ENCODE measurements around the gene UNG.
"Not testable (repeated sequence)": the region's sequence is repeated elsewhere in the genome, so short reads cannot be mapped to it uniquely, and the experiment has no call there.

UNG gene

GRCh38 chr12:109097435-109098182, at the start of gene UNG:
TSS of gene UNG (plus strand) at chr12:109097597. CDS start at chr12:109097680, 83 bp downstream.
- Histone ChIP-seq H3K4me3 (ENCODE audit: low read depth in 1 of 2, low read length in 2 of 2) (peak within 1 kb of the TSS; percentile 87 to 95), H3K36me3 (ENCODE audit: control insufficient read depth in 1 of 2, insufficient read depth in 2 of 2, low read length in 2 of 2) (peaks cover 3 to 12% of the 10 kb centered on the region in 2 donors), H3K27me3 (ENCODE audit: control insufficient read depth in 1 of 2, insufficient read depth in 2 of 2, low read length in 2 of 2) (no peaks in the 10 kb centered on the region), H3K9me3 (ENCODE audit: control insufficient read depth in 1 of 2, low read length in 2 of 2) (no peaks in the 10 kb centered on the region), H3K9ac (ENCODE audit: low read depth in 1 of 2, low read length in 2 of 2) (peak within 1 kb of the TSS; percentile 73 to 74), H3K4me1 (ENCODE audit: control insufficient read depth in 1 of 2, insufficient read depth in 2 of 2, low read length in 2 of 2) (peaks cover 22 to 32% of the 10 kb centered on the region in 2 donors), H3K27ac (ENCODE audit: low read depth, low read length) (peak within 1 kb of the TSS; percentile 71)

- not testable (repeated sequence) for H3K4me3 ChIP-seq (ENCODE audit: low read depth in 1 of 2, low read length in 2 of 2); H3K36me3 ChIP-seq (ENCODE audit: control insufficient read depth in 1 of 2, insufficient read depth in 2 of 2, low read length in 2 of 2); H3K27me3 ChIP-seq (ENCODE audit: control insufficient read depth in 1 of 2, insufficient read depth in 2 of 2, low read length in 2 of 2); H3K9me3 ChIP-seq (ENCODE audit: control insufficient read depth in 1 of 2, low read length in 2 of 2); H3K27ac ChIP-seq (ENCODE audit: low read depth, low read length); H3K9ac ChIP-seq (ENCODE audit: low read depth in 1 of 2, low read length in 2 of 2)
- H3K4me1 ChIP-seq (ENCODE audit: control insufficient read depth in 1 of 2, insufficient read depth in 2 of 2, low read length in 2 of 2) = peaks cover 0 to 13% of the 10 kb centered on the region in 2 donors
Observed at GRCh38 chr12:109048706-109049105, 48.7 kb upstream of the UNG start.

GRCh38 chr12:109049794-109050193, 47.6 kb upstream of the UNG start:
- H3K4me1 ChIP-seq (ENCODE audit: control insufficient read depth in 1 of 2, insufficient read depth in 2 of 2, low read length in 2 of 2) = peaks cover 4 to 17% of the 10 kb centered on the region in 2 donors
- H3K4me3 ChIP-seq (ENCODE audit: low read depth in 1 of 2, low read length in 2 of 2); H3K27ac ChIP-seq (ENCODE audit: low read depth, low read length); H3K9me3 ChIP-seq (ENCODE audit: control insufficient read depth in 1 of 2, low read length in 2 of 2); H3K9ac ChIP-seq (ENCODE audit: low read depth in 1 of 2, low read length in 2 of 2); H3K36me3 ChIP-seq (ENCODE audit: control insufficient read depth in 1 of 2, insufficient read depth in 2 of 2, low read length in 2 of 2); H3K27me3 ChIP-seq (ENCODE audit: control insufficient read depth in 1 of 2, insufficient read depth in 2 of 2, low read length in 2 of 2): not testable (repeated sequence)

- Histone ChIP-seq H3K36me3 (ENCODE audit: control insufficient read depth in 1 of 2, insufficient read depth in 2 of 2, low read length in 2 of 2) (no peaks in the 10 kb centered on the region), H3K4me3 (ENCODE audit: low read depth in 1 of 2, low read length in 2 of 2) (peak overlapping the region; percentile 69 to 86), H3K4me1 (ENCODE audit: control insufficient read depth in 1 of 2, insufficient read depth in 2 of 2, low read length in 2 of 2) (peaks cover 4 to 17% of the 10 kb centered on the region in 2 donors), H3K9ac (ENCODE audit: low read depth in 1 of 2, low read length in 2 of 2) (peak overlapping the region; percentile 34 to 45), H3K27me3 (ENCODE audit: control insufficient read depth in 1 of 2, insufficient read depth in 2 of 2, low read length in 2 of 2) (no peaks in the 10 kb centered on the region), H3K9me3 (ENCODE audit: control insufficient read depth in 1 of 2, low read length in 2 of 2) (no peaks in the 10 kb centered on the region), H3K27ac (ENCODE audit: low read depth, low read length) (no peak overlapping the region)
Observed at GRCh38 chr12:109052097-109052413, 45.3 kb upstream of the UNG start.

GRCh38 chr12:109052414-109053323, 44.7 kb upstream of the UNG start, which contains the start of gene USP30:
TSS of gene USP30 (plus strand) at chr12:109052576. CDS start at chr12:109052679, 103 bp downstream.
- peak within 1 kb of the TSS; percentile 45 to 97 for H3K9ac ChIP-seq (ENCODE audit: low read depth in 1 of 2, low read length in 2 of 2)
- peak within 1 kb of the TSS; percentile 71 for H3K27ac ChIP-seq (ENCODE audit: low read depth, low read length)

GRCh38 chr12:109053382-109054123, 43.8 kb upstream of the UNG start:
- Histone ChIP-seq H3K27ac (ENCODE audit: low read depth, low read length) (peak overlapping the region; percentile 71), H3K9ac (ENCODE audit: low read depth in 1 of 2, low read length in 2 of 2) (peak overlapping the region; percentile 45 to 97), H3K27me3 (ENCODE audit: control insufficient read depth in 1 of 2, insufficient read depth in 2 of 2, low read length in 2 of 2) (no peaks in the 10 kb centered on the region), H3K9me3 (ENCODE audit: control insufficient read depth in 1 of 2, low read length in 2 of 2) (no peaks in the 10 kb centered on the region), H3K4me3 (ENCODE audit: low read depth in 1 of 2, low read length in 2 of 2) (peak overlapping the region; percentile 69 to 86), H3K36me3 (ENCODE audit: control insufficient read depth in 1 of 2, insufficient read depth in 2 of 2, low read length in 2 of 2) (peaks cover under 1 to 10% of the 10 kb centered on the region in 2 donors), H3K4me1 (ENCODE audit: control insufficient read depth in 1 of 2, insufficient read depth in 2 of 2, low read length in 2 of 2) (peaks cover 4 to 17% of the 10 kb centered on the region in 2 donors)

More at GRCh38 chr12:109052414-109053323, 44.7 kb upstream of the UNG start, which contains the start of gene USP30:
- Histone ChIP-seq H3K27me3 (ENCODE audit: control insufficient read depth in 1 of 2, insufficient read depth in 2 of 2, low read length in 2 of 2) (no peaks in the 10 kb centered on the region), H3K36me3 (ENCODE audit: control insufficient read depth in 1 of 2, insufficient read depth in 2 of 2, low read length in 2 of 2) (peaks cover 0 to 2% of the 10 kb centered on the region in 2 donors), H3K9me3 (ENCODE audit: control insufficient read depth in 1 of 2, low read length in 2 of 2) (no peaks in the 10 kb centered on the region), H3K4me3 (ENCODE audit: low read depth in 1 of 2, low read length in 2 of 2) (peak within 1 kb of the TSS; percentile 69 to 86), H3K4me1 (ENCODE audit: control insufficient read depth in 1 of 2, insufficient read depth in 2 of 2, low read length in 2 of 2) (peaks cover 4 to 17% of the 10 kb centered on the region in 2 donors)

GRCh38 chr12:109054124-109054513, 43.3 kb upstream of the UNG start:
- peaks cover 3 to 14% of the 10 kb centered on the region in 2 donors for H3K36me3 ChIP-seq (ENCODE audit: control insufficient read depth in 1 of 2, insufficient read depth in 2 of 2, low read length in 2 of 2)
- peak overlapping the region; percentile 69 to 86 for H3K4me3 ChIP-seq (ENCODE audit: low read depth in 1 of 2, low read length in 2 of 2)
- H3K9ac ChIP-seq (ENCODE audit: low read depth in 1 of 2, low read length in 2 of 2) = peak overlapping the region; percentile 45 to 97
- peaks cover 4 to 17% of the 10 kb centered on the region in 2 donors for H3K4me1 ChIP-seq (ENCODE audit: control insufficient read depth in 1 of 2, insufficient read depth in 2 of 2, low read length in 2 of 2)
- H3K9me3 ChIP-seq (ENCODE audit: control insufficient read depth in 1 of 2, low read length in 2 of 2); H3K27me3 ChIP-seq (ENCODE audit: control insufficient read depth in 1 of 2, insufficient read depth in 2 of 2, low read length in 2 of 2): not testable (repeated sequence)
- H3K27ac ChIP-seq (ENCODE audit: low read depth, low read length) = peak overlapping the region; percentile 71

GRCh38 chr12:109054520-109054919, 42.9 kb upstream of the UNG start:
- no peak overlapping the region for H3K9ac ChIP-seq (ENCODE audit: low read depth in 1 of 2, low read length in 2 of 2)
- peak overlapping the region; percentile 71 for H3K27ac ChIP-seq (ENCODE audit: low read depth, low read length)
- no peaks in the 10 kb centered on the region for H3K9me3 ChIP-seq (ENCODE audit: control insufficient read depth in 1 of 2, low read length in 2 of 2)
- peak overlapping the region in 1 of 2 donors; percentile 86 for H3K4me3 ChIP-seq (ENCODE audit: low read depth in 1 of 2, low read length in 2 of 2)
- peaks cover 3 to 15% of the 10 kb centered on the region in 2 donors for H3K36me3 ChIP-seq (ENCODE audit: control insufficient read depth in 1 of 2, insufficient read depth in 2 of 2, low read length in 2 of 2)
- H3K4me1 ChIP-seq (ENCODE audit: control insufficient read depth in 1 of 2, insufficient read depth in 2 of 2, low read length in 2 of 2) = peaks cover 4 to 17% of the 10 kb centered on the region in 2 donors
- no peaks in the 10 kb centered on the region for H3K27me3 ChIP-seq (ENCODE audit: control insufficient read depth in 1 of 2, insufficient read depth in 2 of 2, low read length in 2 of 2)

- Histone ChIP-seq H3K9me3 (ENCODE audit: control insufficient read depth in 1 of 2, low read length in 2 of 2) (no peaks in the 10 kb centered on the region), H3K36me3 (ENCODE audit: control insufficient read depth in 1 of 2, insufficient read depth in 2 of 2, low read length in 2 of 2) (peaks cover 3 to 20% of the 10 kb centered on the region in 2 donors), H3K4me1 (ENCODE audit: control insufficient read depth in 1 of 2, insufficient read depth in 2 of 2, low read length in 2 of 2) (peaks cover 4 to 15% of the 10 kb centered on the region in 2 donors), H3K4me3 (ENCODE audit: low read depth in 1 of 2, low read length in 2 of 2) (no peak overlapping the region), H3K9ac (ENCODE audit: low read depth in 1 of 2, low read length in 2 of 2) (no peak overlapping the region), H3K27ac (ENCODE audit: low read depth, low read length) (no peak overlapping the region), H3K27me3 (ENCODE audit: control insufficient read depth in 1 of 2, insufficient read depth in 2 of 2, low read length in 2 of 2) (no peaks in the 10 kb centered on the region)
Observed at GRCh38 chr12:109056891-109057290, 40.5 kb upstream of the UNG start.

All from duodenal mucosa (tissue), 2 donors.